Keratinocyte (primary cell): ENCODE results near the gene MUC13. TPM values are rescaled to one million over a fixed set of nuclear protein-coding genes. Genes with fewer than 3 reads are reported as not detected.

Source experiments
- DNase-seq: peaks from one replicate; pipeline ENCODE4 v3.0.0-alpha.2; 2011; ENCODE audit warnings: low read depth, missing footprints, low spot score
- FAIRE-seq: peaks from 2 replicates; lab custom pipeline; 2011; peaks lifted over from hg19 to GRCh38; lab: Jason Lieb, UNC
- H2AFZ ChIP-seq: 2 replicates; pipeline ENCODE4 v1.6.0; 2012; ENCODE audit warnings: low read length, control low read depth, inconsistent platforms; ENCODE audit not compliant: control insufficient read depth
- H3K27ac ChIP-seq: 2 replicates; pipeline ENCODE4 v1.5.1; 2011; ENCODE audit warnings: low read length; ENCODE audit not compliant: control insufficient read depth, insufficient read depth
- H3K27me3 ChIP-seq: 3 replicates; pipeline ENCODE4 v1.6.0; 2011; ENCODE audit warnings: low read length; ENCODE audit not compliant: control insufficient read depth, insufficient read depth; ENCODE audit errors: extremely low read depth
- H3K36me3 ChIP-seq, 2 experiments: 2 replicates in 1 of 2; 3 replicates in 1 of 2; pipeline ENCODE4 v1.5.1; 2011; ENCODE audit warnings: low read length in 2 of 2, mild to moderate bottlenecking in 1 of 2; ENCODE audit not compliant: control insufficient read depth in 2 of 2, insufficient read depth in 2 of 2; ENCODE audit errors: extremely low read depth in 1 of 2
- H3K4me1 ChIP-seq: 3 replicates; pipeline ENCODE4 v1.5.1; 2011; ENCODE audit warnings: low read length; ENCODE audit not compliant: control insufficient read depth, insufficient read depth; ENCODE audit errors: extremely low read depth
- H3K4me2 ChIP-seq: 3 replicates; pipeline ENCODE4 v1.6.0; 2011; ENCODE audit warnings: low read depth, low read length; ENCODE audit not compliant: control insufficient read depth, insufficient read depth; ENCODE audit errors: extremely low read depth
- H3K4me3 ChIP-seq, 3 experiments: fragments of 200-600 bp in 1 of 3; sonication (generic) in 1 of 3; 2 replicates in 2 of 3; 3 replicates in 1 of 3; pipeline ENCODE4 v1.5.1; 2011 to 2016; ENCODE audit warnings: low read length in 3 of 3, mild to moderate bottlenecking in 3 of 3, control low read depth in 2 of 3, inconsistent platforms in 1 of 3, low read depth in 1 of 3, mixed read lengths in 1 of 3, mixed run types in 1 of 3, moderate library complexity in 1 of 3; ENCODE audit not compliant: control insufficient read depth in 2 of 3, insufficient read depth in 2 of 3; ENCODE audit errors: extremely low read depth in 1 of 3
- H3K79me2 ChIP-seq: 2 replicates; pipeline ENCODE4 v1.6.0; 2012; ENCODE audit warnings: low read length; ENCODE audit not compliant: control insufficient read depth, insufficient read depth
- H3K9ac ChIP-seq: 3 replicates; pipeline ENCODE4 v1.6.0; 2011; ENCODE audit warnings: low read length; ENCODE audit not compliant: control insufficient read depth, insufficient read depth; ENCODE audit errors: extremely low read depth
- H3K9me1 ChIP-seq: 3 replicates; pipeline ENCODE4 v1.6.0; 2011; ENCODE audit warnings: low read length; ENCODE audit not compliant: control insufficient read depth, insufficient read depth; ENCODE audit errors: extremely low read depth
- H3K9me3 ChIP-seq: 2 replicates; pipeline ENCODE4 v1.5.1; 2012; ENCODE audit warnings: low read depth, low read length; ENCODE audit not compliant: control insufficient read depth
- H4K20me1 ChIP-seq: 3 replicates; pipeline ENCODE4 v1.6.0; 2011; ENCODE audit warnings: low read length; ENCODE audit not compliant: control insufficient read depth, insufficient read depth; ENCODE audit errors: extremely low read depth
- EZH2 ChIP-seq: IDR thresholded peaks from one replicate; pipeline ENCODE4 v1.6.1; 2012; ENCODE audit warnings: inconsistent platforms, mild to moderate bottlenecking, low read length, moderate library complexity
- dilution Hi-C: fragments of 300-500 bp; cut with MboI; formaldehyde crosslinking; loops from one replicate; pipeline ENCODE4 v1.7.0; 2020; ENCODE audit warnings: low sequenced_read_pairs; ENCODE audit not compliant: extremely low pct_ligation_motif_present
- polyA plus RNA-seq, 5 experiments: library from polyadenylated mRNA; depleted of rRNA in 3 of 5; stranded (reverse) in 3 of 5; stranded (forward) in 1 of 5; unstranded in 1 of 5; fragments of >200 nt; gene quantifications; 1 replicate in 1 of 5; 2 replicates in 3 of 5; 3 replicates in 1 of 5; pipeline versions ENCODE4 v1.2.1 to v1.2.3, GENCODE V29; 2011 to 2012; ENCODE audit warnings: missing spikeins in 2 of 5, low read depth in 1 of 5, low replicate concordance in 1 of 5
- TF ChIP-seq, protein P1 (sequence below), 3 experiments: IDR thresholded peaks in 1 of 3; conservative IDR thresholded peaks in 1 of 3; optimal IDR thresholded peaks in 1 of 3; 2 replicates in 2 of 3; 3 replicates in 1 of 3; pipeline versions ENCODE3 to v1.5.1; 2011; ENCODE audit warnings: low read length in 3 of 3, mild to moderate bottlenecking in 3 of 3, moderate library complexity in 2 of 3, control low read depth in 1 of 3, inconsistent platforms in 1 of 3; ENCODE audit not compliant: insufficient read depth in 2 of 3; ENCODE audit errors: extremely low read depth in 1 of 3

The MUC13 gene
- polyA plus RNA-seq, 1 donor (not counting 4 experiments of a cell fraction or from before 2014, with no cell fraction given): not detected

DNA sequence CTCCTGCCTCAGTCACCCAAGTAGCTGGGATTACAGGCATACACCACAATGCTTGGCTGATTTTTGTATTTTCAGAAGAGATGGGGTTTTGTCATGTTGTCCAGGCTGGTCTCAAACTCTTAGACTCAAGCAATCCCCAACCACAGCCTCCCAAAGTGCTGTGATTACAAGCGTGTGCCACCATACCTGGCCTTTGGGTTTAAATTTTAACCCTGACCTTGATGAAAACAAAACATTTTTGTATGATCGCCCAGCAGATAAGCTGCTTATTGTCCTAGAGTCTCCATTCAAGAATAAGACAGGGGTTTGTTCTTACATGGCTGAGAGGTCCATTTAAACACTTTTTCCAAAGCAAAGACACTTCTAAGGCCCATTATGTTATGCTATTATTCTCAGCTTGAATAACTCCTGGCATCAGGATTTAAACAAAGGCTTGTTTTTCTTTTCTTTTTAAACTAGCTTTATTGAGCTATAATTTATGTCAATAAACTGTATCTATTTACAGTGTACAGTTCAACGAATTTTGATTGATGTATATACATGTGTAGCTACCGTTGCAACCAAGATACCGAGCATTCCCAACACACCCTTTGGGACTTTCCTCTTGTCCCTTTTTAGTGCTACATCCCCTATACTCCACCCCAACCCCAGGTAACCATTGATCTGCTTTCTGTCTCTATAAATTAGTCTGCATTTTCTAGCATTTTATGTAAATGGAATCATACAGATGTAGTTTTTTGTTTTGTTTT, 1.4 kb upstream of the MUC13 start:
- no peak overlapping the region for H3K4me2 ChIP-seq
- no peaks in the 10 kb centered on the region for H3K36me3 ChIP-seq
- H3K4me1 ChIP-seq: peaks cover 6% of the 10 kb centered on the region
- no peaks in the 10 kb centered on the region for H3K9me3 ChIP-seq
- H3K4me3 ChIP-seq: no peak overlapping the region
- H3K9me1 ChIP-seq: no peaks in the 10 kb centered on the region
- no peak for DNase-seq
- dilution Hi-C loops: no loop called here
- no peaks in the 10 kb centered on the region for H4K20me1 ChIP-seq
- no peak overlapping the region for H3K27ac ChIP-seq
- TF ChIP-seq EZH2: no peak
- TF ChIP-seq, protein P1, sequence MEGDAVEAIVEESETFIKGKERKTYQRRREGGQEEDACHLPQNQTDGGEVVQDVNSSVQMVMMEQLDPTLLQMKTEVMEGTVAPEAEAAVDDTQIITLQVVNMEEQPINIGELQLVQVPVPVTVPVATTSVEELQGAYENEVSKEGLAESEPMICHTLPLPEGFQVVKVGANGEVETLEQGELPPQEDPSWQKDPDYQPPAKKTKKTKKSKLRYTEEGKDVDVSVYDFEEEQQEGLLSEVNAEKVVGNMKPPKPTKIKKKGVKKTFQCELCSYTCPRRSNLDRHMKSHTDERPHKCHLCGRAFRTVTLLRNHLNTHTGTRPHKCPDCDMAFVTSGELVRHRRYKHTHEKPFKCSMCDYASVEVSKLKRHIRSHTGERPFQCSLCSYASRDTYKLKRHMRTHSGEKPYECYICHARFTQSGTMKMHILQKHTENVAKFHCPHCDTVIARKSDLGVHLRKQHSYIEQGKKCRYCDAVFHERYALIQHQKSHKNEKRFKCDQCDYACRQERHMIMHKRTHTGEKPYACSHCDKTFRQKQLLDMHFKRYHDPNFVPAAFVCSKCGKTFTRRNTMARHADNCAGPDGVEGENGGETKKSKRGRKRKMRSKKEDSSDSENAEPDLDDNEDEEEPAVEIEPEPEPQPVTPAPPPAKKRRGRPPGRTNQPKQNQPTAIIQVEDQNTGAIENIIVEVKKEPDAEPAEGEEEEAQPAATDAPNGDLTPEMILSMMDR (optimal IDR thresholded peaks at IDR 0.05 in 1 of 3, IDR thresholded peaks at IDR 0.05 in 1 of 3, conservative IDR thresholded peaks at IDR 0.05 in 1 of 3; ENCODE audit: extremely low read depth in 1 of 3, insufficient read depth in 2 of 3, low read length in 3 of 3): no peak
- no peak overlapping the region for H2AFZ ChIP-seq
- no peaks in the 10 kb centered on the region for H3K79me2 ChIP-seq
- no peaks in the 10 kb centered on the region for H3K27me3 ChIP-seq
- FAIRE-seq: no peak
- no peak overlapping the region for H3K9ac ChIP-seq

DNA sequence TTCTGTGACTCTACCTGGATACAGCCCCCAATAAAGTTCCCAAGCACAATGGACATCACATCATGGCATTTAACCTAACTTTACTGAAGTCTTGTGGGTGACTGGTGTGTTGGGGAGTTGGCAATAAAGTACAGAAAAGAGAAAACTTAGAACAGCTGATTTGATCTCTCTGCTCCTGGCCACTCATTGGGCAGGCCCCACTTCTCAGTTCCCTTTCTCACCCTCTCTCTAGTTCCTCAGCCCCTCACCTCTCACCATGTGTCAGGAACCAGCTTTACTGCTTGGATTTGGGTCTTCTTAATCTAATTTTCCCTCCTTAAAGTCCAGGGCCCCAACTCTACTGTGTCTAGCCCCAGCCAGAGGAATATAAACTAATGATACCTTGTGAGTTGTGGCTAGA, 713 bp upstream of the MUC13 start:
- DNase-seq (no peak), FAIRE-seq (no peak)
- no peaks in the 10 kb centered on the region for H3K9me1 ChIP-seq
- H3K4me2 ChIP-seq: no peak overlapping the region
- H2AFZ ChIP-seq: no peak overlapping the region
- H3K27ac ChIP-seq: no peak overlapping the region
- H3K4me1 ChIP-seq: peaks cover 6% of the 10 kb centered on the region
- H3K9me3 ChIP-seq: no peaks in the 10 kb centered on the region
- H3K4me3 ChIP-seq: no peak overlapping the region
- TF ChIP-seq, protein P1 (optimal IDR thresholded peaks at IDR 0.05 in 1 of 3, IDR thresholded peaks at IDR 0.05 in 1 of 3, conservative IDR thresholded peaks at IDR 0.05 in 1 of 3; ENCODE audit: extremely low read depth in 1 of 3, insufficient read depth in 2 of 3, low read length in 3 of 3): no peak
- no peak for TF ChIP-seq EZH2
- no peaks in the 10 kb centered on the region for H3K79me2 ChIP-seq
- no peaks in the 10 kb centered on the region for H3K27me3 ChIP-seq
- dilution Hi-C loops: no loop called here
- no peaks in the 10 kb centered on the region for H4K20me1 ChIP-seq
- no peak overlapping the region for H3K9ac ChIP-seq
- no peaks in the 10 kb centered on the region for H3K36me3 ChIP-seq
